ENCODE results near the gene PFKP. TPM values are rescaled to one million over a fixed set of nuclear protein-coding genes. Genes with fewer than 3 reads are reported as not detected.

Gene PFKP
- total RNA-seq, 2 experiments from 2014 or later, result 32.2 to 38.9 TPM

GRCh38 chr10:3067859-3068179 lies 471 bp downstream of the PFKP start:
- Histone ChIP-seq H3K9me3 (ENCODE audit: control insufficient read depth in 1 of 2, insufficient read depth in 1 of 2, low read length in 2 of 2) (no peaks in the 10 kb centered on the region), H3K36me3 (ENCODE audit: insufficient read depth, low read length) (no peaks in the 10 kb centered on the region), H3K27me3 (ENCODE audit: control insufficient read depth in 1 of 2, insufficient read depth in 2 of 2, low read length in 2 of 2) (no peaks in the 10 kb centered on the region), H3K27ac (ENCODE audit: low read depth in 1 of 2, low read length in 2 of 2) (peak overlapping the region in 1 of 2 donors; percentile 29), H3K4me1 (ENCODE audit: insufficient read depth, low read length) (peaks cover 33% of the 10 kb centered on the region), H3K4me3 (ENCODE audit: low read length) (peak overlapping the region; percentile 89)
- Mint-ChIP-seq H3K9me3 (no peaks in the 10 kb centered on the region), H3K4me1 (ENCODE audit: low read depth) (peaks cover 19% of the 10 kb centered on the region), H3K36me3 (ENCODE audit: low read depth) (peaks cover 8% of the 10 kb centered on the region), H3K4me3 (peak overlapping the region; percentile 94), H3K27ac (peak overlapping the region; percentile 74), H3K27me3 (no peaks in the 10 kb centered on the region)
- ATAC-seq (ENCODE audit: poor library complexity) (peak; percentile 7), DNase-seq (peak in 3 of 14 experiments; percentile 14 to 30 (median 17))
- CTCF ChIA-PET, result no interaction called here
- intact Hi-C loops (cut with DNase I, micrococcal nuclease), result loop anchor here in 1 of 2 experiments (2.0 kb wide), 1 partner anchor 105 kb away; the partner anchor contains the start of gene PITRM1
- TF ChIP-seq, protein P1, sequence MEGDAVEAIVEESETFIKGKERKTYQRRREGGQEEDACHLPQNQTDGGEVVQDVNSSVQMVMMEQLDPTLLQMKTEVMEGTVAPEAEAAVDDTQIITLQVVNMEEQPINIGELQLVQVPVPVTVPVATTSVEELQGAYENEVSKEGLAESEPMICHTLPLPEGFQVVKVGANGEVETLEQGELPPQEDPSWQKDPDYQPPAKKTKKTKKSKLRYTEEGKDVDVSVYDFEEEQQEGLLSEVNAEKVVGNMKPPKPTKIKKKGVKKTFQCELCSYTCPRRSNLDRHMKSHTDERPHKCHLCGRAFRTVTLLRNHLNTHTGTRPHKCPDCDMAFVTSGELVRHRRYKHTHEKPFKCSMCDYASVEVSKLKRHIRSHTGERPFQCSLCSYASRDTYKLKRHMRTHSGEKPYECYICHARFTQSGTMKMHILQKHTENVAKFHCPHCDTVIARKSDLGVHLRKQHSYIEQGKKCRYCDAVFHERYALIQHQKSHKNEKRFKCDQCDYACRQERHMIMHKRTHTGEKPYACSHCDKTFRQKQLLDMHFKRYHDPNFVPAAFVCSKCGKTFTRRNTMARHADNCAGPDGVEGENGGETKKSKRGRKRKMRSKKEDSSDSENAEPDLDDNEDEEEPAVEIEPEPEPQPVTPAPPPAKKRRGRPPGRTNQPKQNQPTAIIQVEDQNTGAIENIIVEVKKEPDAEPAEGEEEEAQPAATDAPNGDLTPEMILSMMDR (IDR thresholded peaks at IDR 0.05), result no peak
- POLR2A ChIA-PET, result interaction anchor here (1.1 kb wide), 2 partner anchors 8 to 105 kb away, joined by 3 to 6 read pairs; partner anchors contain the start of gene PITRM1

DNA sequence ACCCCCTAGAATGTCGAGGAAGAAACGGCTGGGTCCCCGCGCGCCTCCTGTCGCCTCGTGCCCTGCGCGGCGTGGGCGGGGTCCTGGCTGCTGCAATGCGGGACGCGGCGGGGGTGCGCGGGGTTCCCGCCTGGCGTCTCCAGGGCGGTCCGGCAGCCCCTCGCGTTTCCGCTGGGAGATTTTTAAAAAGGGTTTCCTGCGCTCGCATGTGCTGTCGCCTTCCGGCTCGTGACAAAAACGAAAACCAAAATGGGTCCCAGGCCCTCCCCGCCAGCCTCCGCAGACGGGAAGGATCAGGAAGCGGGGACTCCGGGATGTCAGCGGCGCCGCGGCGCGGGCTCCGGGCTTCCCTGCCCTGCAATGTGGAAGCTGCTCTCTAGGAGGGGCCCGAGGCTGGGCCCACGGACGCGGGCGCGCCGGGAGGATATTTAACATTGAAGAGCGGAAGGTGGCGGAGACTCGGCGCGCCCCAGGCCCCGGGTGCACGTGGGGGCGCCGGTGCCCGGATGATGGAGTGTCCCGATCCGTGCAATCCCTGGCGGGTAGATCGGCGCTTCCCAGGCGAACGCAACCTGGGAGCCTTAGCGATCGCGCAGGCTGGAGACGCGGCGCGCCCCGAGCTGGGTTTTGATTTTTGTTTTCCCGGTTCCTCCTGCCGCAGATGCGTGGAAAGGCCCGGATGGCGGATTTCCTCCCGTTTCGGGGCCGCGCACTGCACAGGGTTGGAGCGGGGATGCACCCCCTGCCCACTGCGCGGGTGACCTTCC lies 1.0 kb downstream of the PFKP start:
- Mint-ChIP-seq H3K27ac (peak overlapping the region; percentile 74), H3K9me3 (no peaks in the 10 kb centered on the region), H3K4me3 (peak overlapping the region; percentile 94), H3K4me1 (ENCODE audit: low read depth) (peaks cover 19% of the 10 kb centered on the region), H3K27me3 (no peaks in the 10 kb centered on the region), H3K36me3 (ENCODE audit: low read depth) (peaks cover 8% of the 10 kb centered on the region)
- peak overlapping the region in 1 of 2 donors; percentile 29 for H3K27ac ChIP-seq (ENCODE audit: low read depth in 1 of 2, low read length in 2 of 2)
- H3K4me1 ChIP-seq (ENCODE audit: insufficient read depth, low read length), result peaks cover 38% of the 10 kb centered on the region
- CTCF ChIA-PET, result no interaction called here
- H3K4me3 ChIP-seq (ENCODE audit: low read length), result peak overlapping the region; percentile 89
- POLR2A ChIA-PET, result interaction anchor here (1.0 to 1.1 kb wide), 3 partner anchors 9 to 104 kb away, joined by 3 to 6 read pairs (median 3); partner anchors contain the start of gene PITRM1
- TF ChIP-seq, protein P1 (IDR thresholded peaks at IDR 0.05), result no peak
- DNase-seq (peak; percentile 19 to 75 (median 38)), ATAC-seq (ENCODE audit: poor library complexity) (peak; percentile 50)
- no peaks in the 10 kb centered on the region for H3K36me3 ChIP-seq (ENCODE audit: insufficient read depth, low read length)
- H3K27me3 ChIP-seq (ENCODE audit: control insufficient read depth in 1 of 2, insufficient read depth in 2 of 2, low read length in 2 of 2), result no peaks in the 10 kb centered on the region
- intact Hi-C loops (cut with DNase I, micrococcal nuclease), result no loop called here
- no peaks in the 10 kb centered on the region for H3K9me3 ChIP-seq (ENCODE audit: control insufficient read depth in 1 of 2, insufficient read depth in 1 of 2, low read length in 2 of 2)

GRCh38 chr10:3068968-3069737 lies 1.8 kb downstream of the PFKP start:
- Histone ChIP-seq H3K36me3 (ENCODE audit: insufficient read depth, low read length) (no peaks in the 10 kb centered on the region), H3K27ac (ENCODE audit: low read depth in 1 of 2, low read length in 2 of 2) (no peak overlapping the region), H3K4me3 (ENCODE audit: low read length) (peak overlapping the region; percentile 89), H3K9me3 (ENCODE audit: control insufficient read depth in 1 of 2, insufficient read depth in 1 of 2, low read length in 2 of 2) (no peaks in the 10 kb centered on the region), H3K4me1 (ENCODE audit: insufficient read depth, low read length) (peaks cover 41% of the 10 kb centered on the region), H3K27me3 (ENCODE audit: control insufficient read depth in 1 of 2, insufficient read depth in 2 of 2, low read length in 2 of 2) (no peaks in the 10 kb centered on the region)
- H3K4me1 Mint-ChIP-seq (ENCODE audit: low read depth), result peaks cover 19% of the 10 kb centered on the region
- ChIA-PET POLR2A (interaction anchor here (1.0 kb wide), 1 partner anchor 9 kb away, joined by 3 read pairs; no protein-coding TSS in a partner anchor), CTCF (no interaction called here)
- TF ChIP-seq, protein P1 (IDR thresholded peaks at IDR 0.05), result no peak
- H3K4me3 Mint-ChIP-seq, result peak overlapping the region; percentile 94
- H3K36me3 Mint-ChIP-seq (ENCODE audit: low read depth), result peaks cover 8% of the 10 kb centered on the region
- peak in 9 of 14 experiments; percentile 6 to 52 (median 33) for DNase-seq
- peak overlapping the region; percentile 53 for H3K27ac Mint-ChIP-seq
- intact Hi-C loops (cut with DNase I, micrococcal nuclease), result no loop called here
- peak; percentile 22 for ATAC-seq (ENCODE audit: poor library complexity)
- no peaks in the 10 kb centered on the region for H3K27me3 Mint-ChIP-seq
- no peaks in the 10 kb centered on the region for H3K9me3 Mint-ChIP-seq

All from CD4-positive, alpha-beta T cell (primary cell).